PFSK-1 (cell line): Measurements from ENCODE around the gene SOBP.

Experiments used
- FOXP2 ChIP-seq: optimal IDR thresholded peaks from 2 replicates; pipeline ENCODE3; 2011; ENCODE audit warnings: borderline replicate concordance, control low read depth, inconsistent platforms; ENCODE audit not compliant: insufficient read depth; ENCODE audit errors: extremely low read length, extremely low read depth
- POLR2AphosphoS5 ChIP-seq: IDR thresholded peaks from 2 replicates; pipeline ENCODE4 v1.6.1; 2012; ENCODE audit warnings: low read depth, mild to moderate bottlenecking, control low read depth, low read length, moderate library complexity
- REST ChIP-seq, 2 experiments: IDR thresholded peaks; 2 replicates each; pipeline versions ENCODE4 v1.6.1 to v1.8.0; 2011 to 2012; ENCODE audit warnings: low read depth in 2 of 2, low read length in 2 of 2, control low read depth in 1 of 2, inconsistent platforms in 1 of 2, mild to moderate bottlenecking in 1 of 2, moderate library complexity in 1 of 2; ENCODE audit not compliant: insufficient read depth in 1 of 2
- SIN3A ChIP-seq: IDR thresholded peaks from 2 replicates; pipeline ENCODE4 v1.6.1; 2012; ENCODE audit warnings: mild to moderate bottlenecking, low read length, moderate library complexity, borderline replicate concordance; ENCODE audit not compliant: insufficient read depth
- TAF1 ChIP-seq: IDR thresholded peaks from 2 replicates; pipeline ENCODE4 v1.6.1; 2012; ENCODE audit warnings: low read length, control low read depth, borderline replicate concordance; ENCODE audit not compliant: insufficient read depth

GRCh38 chr6:107491760-107492660 lies 2.1 kb downstream of the SOBP start:
- no peak for TF ChIP-seq POLR2AphosphoS5
- TF ChIP-seq REST (IDR thresholded peaks at IDR 0.05; ENCODE audit: insufficient read depth in 1 of 2, low read depth in 2 of 2, low read length in 2 of 2) = no peak
- TF ChIP-seq TAF1 = no peak
- TF ChIP-seq SIN3A = no peak
- no peak for TF ChIP-seq FOXP2
